Heart right ventricle (tissue), 16 donors: ENCODE results near the gene PTPRN2. TPM values are rescaled to one million over a fixed set of nuclear protein-coding genes. Genes with fewer than 3 reads are reported as not detected.

Experiments used
- ATAC-seq, 8 donors: fragments of 200-7000 bp; cut with Tn5 transposase; one replicate each; pipeline ENCODE4 v1.9.1; 2020; ENCODE audit warnings: mild to moderate bottlenecking in 8 of 8, moderate library complexity in 8 of 8, moderate number of reproducible peaks in 1 of 8
- DNase-seq, 2 donors: peaks; one replicate each; pipeline ENCODE4 v3.0.0-alpha.2; 2020
- H3K27ac ChIP-seq, 10 donors: fragments of 200-600 bp; sonication (generic) in 2 of 10; one replicate each; pipeline versions ENCODE4 v1.5.0 to v1.8.0; 2020 to 2022; ENCODE audit warnings: mild to moderate bottlenecking in 3 of 10
- H3K27me3 ChIP-seq, 7 donors: fragments of 200-600 bp; one replicate each; pipeline ENCODE4 v1.8.0; 2021 to 2022; ENCODE audit warnings: mild to moderate bottlenecking in 2 of 7
- H3K36me3 ChIP-seq, 9 donors: fragments of 200-600 bp; sonication (generic) in 1 of 9; one replicate each; pipeline versions ENCODE4 v1.5.0 to v1.8.0; 2020 to 2022; ENCODE audit warnings: mild to moderate bottlenecking in 2 of 9
- H3K4me1 ChIP-seq, 9 donors: fragments of 200-600 bp; sonication (generic) in 1 of 9; one replicate each; pipeline versions ENCODE4 v1.5.0 to v1.8.0; 2020 to 2022; ENCODE audit warnings: mild to moderate bottlenecking in 4 of 9
- H3K4me3 ChIP-seq, 10 donors: fragments of 200-600 bp; sonication (generic) in 2 of 10; one replicate each; pipeline versions ENCODE4 v1.5.0 to v1.8.0; 2020 to 2022; ENCODE audit warnings: mild to moderate bottlenecking in 7 of 10, moderate library complexity in 2 of 10
- H3K9me3 ChIP-seq, 11 donors: fragments of 200-600 bp in 10 of 11; sonication (generic) in 2 of 11; one replicate each; pipeline versions ENCODE4 v1.5.0 to v1.8.0; 2013 to 2022; ENCODE audit warnings: mild to moderate bottlenecking in 2 of 11, control low read depth in 1 of 11, moderate library complexity in 1 of 11
- WGBS, 2 donors: extraction: QIAGEN DNeasy Blood & Tissue Kit; methylation state at CpG; one replicate each; pipeline ENCODE4 v1.1.7; 2013; ENCODE audit warnings: inconsistent platforms in 1 of 2; 5-methylcytosine and 5-hydroxymethylcytosine counted together
- intact Hi-C, 10 donors: fragments of 100-400 bp; cut with DNase I; formaldehyde crosslinking; loops; one replicate each; pipeline versions ENCODE4 v1.11.1 to v1.14.2; 2022
- polyA plus RNA-seq, 2 donors: library from polyadenylated mRNA; stranded (reverse); fragments of 200-250 nt; gene quantifications; one replicate each; pipeline ENCODE4 v1.2.3, GENCODE V29; 2013
- total RNA-seq, 10 donors: library from RNA; stranded (reverse); fragmentation: NEBNext Ultra II Directional in 3 of 10; extraction: Animal tissue kit (Norgen Biotek cat#: 25700) in 3 of 10; gene quantifications; one replicate each; pipeline versions ENCODE4 v1.2.1 to v1.2.4, GENCODE V29; 2021 to 2023
- TF ChIP-seq, protein P1 (sequence below), 9 donors: fragments of 200-600 bp; sonication (generic) in 2 of 9; IDR thresholded peaks; one replicate each; pipeline versions ENCODE4 v1.5.0 to v1.8.0; 2021 to 2022; ENCODE audit warnings: antibody characterized with exemption in 9 of 9, mild to moderate bottlenecking in 5 of 9, moderate library complexity in 1 of 9
- donor health status: Arrhythmogenic right ventricular cardiomyopathy.
- donor health status: ischemic (EF 13 %, LVEDD 7.1; RV severe dilation, severe dysfunction).
- donor health status: healthy with polysubstance abuse.
- donor health status: DM: no; HTN: yes; CAD: no.
- donor health status: DM: no; HTN: no; CAD: no.
- donor health status: ischemic (EF 25% LVEDD 6.9; RV normal size, moderate dysfunction).
- donor health status: ischemic (EF 25% LVEDD 5.7; RV mildly dilated, moderate dysfunction).
- donor health status: healthy.
- donor health status: DM: yes; HTN: yes; CAD: no.
- donor health status: Ischemic cardiomyopathy.
- donor health status: ischemic (EF 35%, LVEDD 5.7; RV mildly dilated, moderate dysfunction).
- donor health status: nonischemic (EF 11% LVEDD 7.7; RV severe dilation, severe dysfunction).
- donor health status: DM: yes; HTN: yes; CAD: no.
- donor health status: PGD.
- donor health status: ischemic (EF 29% LVEDD 5.4; RV normal size, mild dysfunction).
- donor health status: nonischemic (EF 23%, LVEDD 6.1; RV moderate dilation, normal function).

The PTPRN2 gene
- total and polyA plus RNA-seq, 12 donors = 0.82 to 1.8 (median 1.3) TPM

DNA sequence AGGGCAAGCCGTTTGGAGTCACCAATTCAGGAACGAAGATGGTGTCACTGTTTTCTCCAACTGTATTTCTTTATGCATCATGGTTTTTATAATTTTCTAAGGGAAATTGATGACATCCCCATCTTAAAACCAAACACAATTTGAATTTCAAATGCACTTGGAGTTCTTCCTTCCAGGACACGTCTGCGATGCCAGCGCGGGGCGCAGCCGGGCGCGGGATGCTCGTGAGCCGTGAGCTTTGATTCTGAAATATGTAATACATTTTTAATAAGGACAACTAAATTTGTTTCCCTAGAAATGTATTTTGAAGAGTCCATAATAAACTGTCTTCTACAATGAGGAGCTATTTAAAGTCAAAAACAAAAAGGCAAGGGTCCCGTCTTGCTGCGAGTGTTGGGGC, 758.7 kb downstream of the PTPRN2 start:
- TF ChIP-seq, protein P1, sequence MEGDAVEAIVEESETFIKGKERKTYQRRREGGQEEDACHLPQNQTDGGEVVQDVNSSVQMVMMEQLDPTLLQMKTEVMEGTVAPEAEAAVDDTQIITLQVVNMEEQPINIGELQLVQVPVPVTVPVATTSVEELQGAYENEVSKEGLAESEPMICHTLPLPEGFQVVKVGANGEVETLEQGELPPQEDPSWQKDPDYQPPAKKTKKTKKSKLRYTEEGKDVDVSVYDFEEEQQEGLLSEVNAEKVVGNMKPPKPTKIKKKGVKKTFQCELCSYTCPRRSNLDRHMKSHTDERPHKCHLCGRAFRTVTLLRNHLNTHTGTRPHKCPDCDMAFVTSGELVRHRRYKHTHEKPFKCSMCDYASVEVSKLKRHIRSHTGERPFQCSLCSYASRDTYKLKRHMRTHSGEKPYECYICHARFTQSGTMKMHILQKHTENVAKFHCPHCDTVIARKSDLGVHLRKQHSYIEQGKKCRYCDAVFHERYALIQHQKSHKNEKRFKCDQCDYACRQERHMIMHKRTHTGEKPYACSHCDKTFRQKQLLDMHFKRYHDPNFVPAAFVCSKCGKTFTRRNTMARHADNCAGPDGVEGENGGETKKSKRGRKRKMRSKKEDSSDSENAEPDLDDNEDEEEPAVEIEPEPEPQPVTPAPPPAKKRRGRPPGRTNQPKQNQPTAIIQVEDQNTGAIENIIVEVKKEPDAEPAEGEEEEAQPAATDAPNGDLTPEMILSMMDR (IDR thresholded peaks at IDR 0.05) = no peak
- DNase-seq (no peak), ATAC-seq (no peak)
- no peaks in the 10 kb centered on the region for H3K36me3 ChIP-seq
- no peak overlapping the region for H3K4me3 ChIP-seq
- no peak overlapping the region for H3K27ac ChIP-seq
- H3K4me1 ChIP-seq = no peaks in the 10 kb centered on the region
- intact Hi-C loops = no loop called here
- H3K9me3 ChIP-seq = no peaks in the 10 kb centered on the region
- 93 to 95% methylated on average over 14 of the region's 14 CpGs for WGBS, 2 donors
- H3K27me3 ChIP-seq = peaks cover 0 to 17% (median 5%) of the 10 kb centered on the region in 7 donors

DNA sequence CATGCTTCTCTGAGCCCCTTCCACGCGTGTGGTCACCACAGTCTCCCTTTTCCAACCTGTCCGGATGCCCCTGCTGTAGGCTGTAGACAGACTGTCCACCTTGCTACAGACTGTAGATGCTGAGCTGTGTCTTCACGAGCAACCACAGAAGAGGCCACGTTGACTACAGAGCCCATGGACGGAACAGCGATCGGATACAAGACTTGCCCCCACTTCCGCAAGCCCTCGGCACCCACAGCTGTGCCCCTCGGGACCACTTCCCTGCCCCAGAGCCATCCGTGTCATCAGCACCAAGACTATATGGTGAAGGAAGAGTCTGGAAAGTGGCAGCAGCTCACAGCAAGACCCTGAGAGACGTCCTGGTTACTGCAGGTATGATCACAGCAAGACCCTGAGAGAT, 759.4 kb downstream of the PTPRN2 start:
- Histone ChIP-seq H3K27ac (no peak overlapping the region), H3K4me3 (no peak overlapping the region), H3K27me3 (peaks cover 0 to 20% (median 5%) of the 10 kb centered on the region in 7 donors), H3K4me1 (no peaks in the 10 kb centered on the region), H3K9me3 (no peaks in the 10 kb centered on the region), H3K36me3 (no peaks in the 10 kb centered on the region)
- intact Hi-C loops = no loop called here
- DNase-seq = no peak
- TF ChIP-seq, protein P1 (IDR thresholded peaks at IDR 0.05) = no peak
- 88 to 90% methylated on average over 13 of the region's 13 CpGs for WGBS, 2 donors
- no peak for ATAC-seq

DNA sequence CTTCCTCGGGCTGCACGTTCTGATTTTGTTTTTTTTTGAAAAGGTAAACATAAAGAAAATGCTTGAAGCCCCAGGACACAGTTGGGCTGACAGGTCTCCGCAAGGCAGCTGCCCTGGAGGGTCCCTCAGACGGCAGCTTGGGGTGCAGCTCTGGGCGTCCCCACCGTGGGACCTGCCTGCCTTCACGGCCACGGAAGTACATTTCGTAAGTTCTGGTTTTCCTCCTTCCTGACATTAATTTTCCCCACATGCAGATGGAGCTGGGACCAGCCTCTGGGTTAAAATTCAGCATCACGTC, 759.8 kb downstream of the PTPRN2 start:
- DNase-seq = no peak
- H3K4me3 ChIP-seq = no peak overlapping the region
- intact Hi-C loops = no loop called here
- no peak for ATAC-seq
- H3K4me1 ChIP-seq = no peaks in the 10 kb centered on the region
- H3K27me3 ChIP-seq = peaks cover 0 to 20% (median 5%) of the 10 kb centered on the region in 7 donors
- no peaks in the 10 kb centered on the region for H3K9me3 ChIP-seq
- no peak overlapping the region for H3K27ac ChIP-seq
- TF ChIP-seq, protein P1 (IDR thresholded peaks at IDR 0.05) = no peak
- WGBS, 2 donors = 86% methylated on average over 10 of the region's 10 CpGs
- no peaks in the 10 kb centered on the region for H3K36me3 ChIP-seq

DNA sequence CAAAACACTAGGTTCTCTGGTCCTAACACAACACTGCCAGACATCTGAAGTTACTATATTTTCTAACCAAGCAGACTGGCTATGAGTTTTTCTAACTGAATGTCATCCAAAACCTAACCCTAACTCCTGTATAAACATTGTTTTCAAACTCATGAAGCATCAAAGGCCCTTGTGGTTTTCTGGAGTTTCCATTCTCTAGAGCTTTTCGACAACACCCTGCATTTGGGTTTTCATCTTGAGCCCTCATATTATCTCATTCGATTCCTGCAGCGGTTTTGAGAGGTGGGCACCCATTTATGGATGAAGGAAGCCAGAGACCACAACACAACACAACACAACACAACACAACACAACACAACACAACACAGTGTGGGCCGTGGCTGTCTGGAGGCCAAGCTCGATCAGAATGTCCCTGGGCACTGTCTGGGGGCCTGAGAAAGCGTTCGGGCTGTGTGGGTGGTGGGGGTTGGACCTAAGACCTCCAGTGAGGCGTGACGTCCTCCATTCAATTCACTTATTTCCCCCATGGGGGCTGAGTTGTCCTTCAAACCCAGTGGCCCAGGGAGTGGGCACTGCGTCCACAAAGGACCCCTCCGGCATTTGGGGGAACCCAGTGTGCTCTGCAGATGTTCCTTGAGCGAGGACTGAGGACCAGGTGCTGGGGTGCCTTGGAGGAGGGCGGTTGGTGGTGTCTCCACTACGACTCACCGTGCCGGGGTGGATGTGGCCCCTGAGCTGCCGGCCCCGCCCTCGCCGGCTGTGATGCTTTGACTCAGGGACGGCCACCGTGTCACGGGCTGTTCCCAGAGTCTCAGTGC, 760.4 kb downstream of the PTPRN2 start:
- TF ChIP-seq, protein P1 (IDR thresholded peaks at IDR 0.05) = no peak
- Histone ChIP-seq H3K4me1 (no peaks in the 10 kb centered on the region), H3K27ac (no peak overlapping the region), H3K4me3 (no peak overlapping the region), H3K9me3 (no peaks in the 10 kb centered on the region), H3K36me3 (no peaks in the 10 kb centered on the region), H3K27me3 (peaks cover 0 to 20% (median 5%) of the 10 kb centered on the region in 7 donors)
- intact Hi-C loops = no loop called here
- WGBS, 2 donors = 86 to 90% methylated on average over 23 of the region's 23 CpGs
- no peak for ATAC-seq
- DNase-seq = no peak
